Retina (tissue), 1 donor: ENCODE data around the gene MZT1.
"Not testable (repeated sequence)": the region's sequence is repeated elsewhere in the genome, so short reads cannot be mapped to it uniquely, and the experiment has no call there.

ENCODE experiments used
- DNase-seq: peaks from one replicate; pipeline ENCODE4 v3.0.0-alpha.2; 2016

MZT1 gene, protein sequence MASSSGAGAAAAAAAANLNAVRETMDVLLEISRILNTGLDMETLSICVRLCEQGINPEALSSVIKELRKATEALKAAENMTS

DNA sequence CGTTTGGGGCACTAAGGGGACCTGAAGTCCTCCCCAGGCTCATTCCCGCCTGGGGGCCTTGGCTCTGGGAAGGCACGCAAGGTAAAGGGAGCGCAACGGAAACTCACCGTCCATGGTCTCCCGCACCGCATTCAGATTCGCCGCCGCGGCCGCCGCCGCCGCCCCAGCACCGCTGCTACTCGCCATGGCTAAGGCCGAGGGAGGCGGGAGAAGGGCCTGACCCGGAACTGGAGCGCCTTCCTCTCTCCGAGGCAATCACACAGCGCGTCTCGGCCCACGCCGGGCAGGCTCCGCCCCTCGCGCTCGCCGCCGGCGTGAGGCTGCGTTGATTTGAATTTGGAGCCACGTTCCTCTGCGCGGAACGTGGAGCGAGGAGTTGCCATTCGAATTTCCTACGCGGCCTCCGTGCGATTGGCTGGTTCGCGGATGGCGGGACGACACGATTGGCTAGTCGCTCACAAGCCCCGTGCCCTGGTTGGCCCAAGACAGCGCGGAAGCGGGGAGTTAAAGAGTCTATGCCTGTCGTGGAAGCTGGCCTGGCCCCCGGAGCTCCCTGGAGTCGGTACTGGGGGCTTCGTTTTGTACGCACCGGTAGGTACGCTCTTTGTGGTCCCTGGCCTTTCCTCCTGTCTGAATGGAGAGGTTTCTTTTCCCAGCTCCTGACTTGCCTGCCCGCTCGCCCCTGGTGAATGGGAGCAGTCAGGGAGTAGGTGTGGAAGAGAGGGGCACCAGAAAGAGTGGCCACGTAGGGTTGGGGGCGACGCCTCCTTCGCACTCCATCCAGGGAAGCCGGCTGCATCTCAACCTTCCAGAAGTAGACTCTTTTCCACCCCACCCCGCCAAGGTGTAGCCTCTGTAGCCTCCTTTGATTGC lies at the start of gene MZT1, which contains the start of gene BORA:
MZT1 (minus strand) TSS at position 213 of the 873 bp plus-strand sequence; CDS start at position 186, 27 bp downstream.
BORA (plus strand) TSS at position 507 of the 873 bp plus-strand sequence. CDS start 1,018 bp downstream, outside the sequence.
- DNase-seq, result peak; percentile 97

DNA sequence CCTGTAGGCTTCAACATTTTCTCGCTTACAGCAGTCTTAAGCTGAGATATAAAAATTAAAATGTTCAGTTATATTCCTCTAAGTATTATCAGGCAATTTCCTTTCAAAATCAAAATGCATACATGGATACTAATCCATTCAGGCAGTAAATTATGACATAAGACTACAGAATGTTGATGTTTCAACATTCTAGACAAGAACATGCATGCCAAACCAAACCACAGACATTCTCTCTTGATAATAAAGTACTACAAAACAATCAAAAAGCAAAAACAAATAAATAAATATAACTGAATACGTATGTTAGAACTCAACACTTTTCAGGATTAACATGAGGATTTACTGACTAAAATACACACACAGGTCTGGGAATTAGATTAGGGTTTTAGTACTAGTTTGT lies 46.6 kb upstream of the MZT1 start:
- no peak for DNase-seq

DNA sequence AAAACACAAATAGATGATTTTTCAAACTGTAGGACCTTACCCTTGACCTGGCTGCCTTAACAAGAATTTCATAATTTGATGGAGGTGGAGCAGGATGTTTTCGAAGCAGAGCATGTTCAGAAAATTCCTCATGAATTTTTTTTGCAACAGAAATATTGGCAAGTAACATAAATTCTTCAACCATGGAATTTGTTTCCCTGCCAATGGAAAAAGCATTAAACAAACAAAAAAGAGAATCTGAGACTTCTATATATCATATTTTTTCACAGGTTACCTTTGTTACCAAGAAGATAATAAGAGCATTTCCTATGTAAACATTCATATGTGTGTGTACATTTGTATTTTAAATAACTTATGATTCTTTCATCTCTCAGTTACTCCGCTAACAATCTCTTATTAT lies 36.0 kb upstream of the MZT1 start:
- no peak for DNase-seq

DNA sequence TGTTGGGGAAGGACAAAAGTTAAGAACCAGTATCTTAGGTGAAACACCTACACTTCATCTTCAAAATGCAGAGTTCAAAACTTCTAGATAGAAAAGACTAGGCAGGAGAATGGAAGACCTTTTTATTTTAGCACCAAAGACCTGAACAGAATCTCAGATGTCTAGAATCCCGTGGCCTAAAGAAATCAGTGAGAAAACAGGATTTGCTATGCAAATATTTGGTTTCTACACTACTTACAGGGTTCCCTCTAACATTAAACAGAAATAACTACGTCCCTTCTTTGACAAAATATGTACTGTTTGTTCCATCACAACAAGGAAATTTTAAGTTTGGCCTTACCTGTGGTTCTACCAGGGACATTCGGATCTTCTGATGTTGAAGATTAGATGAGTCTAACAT lies 32.8 kb upstream of the MZT1 start:
- no peak for DNase-seq

DNA sequence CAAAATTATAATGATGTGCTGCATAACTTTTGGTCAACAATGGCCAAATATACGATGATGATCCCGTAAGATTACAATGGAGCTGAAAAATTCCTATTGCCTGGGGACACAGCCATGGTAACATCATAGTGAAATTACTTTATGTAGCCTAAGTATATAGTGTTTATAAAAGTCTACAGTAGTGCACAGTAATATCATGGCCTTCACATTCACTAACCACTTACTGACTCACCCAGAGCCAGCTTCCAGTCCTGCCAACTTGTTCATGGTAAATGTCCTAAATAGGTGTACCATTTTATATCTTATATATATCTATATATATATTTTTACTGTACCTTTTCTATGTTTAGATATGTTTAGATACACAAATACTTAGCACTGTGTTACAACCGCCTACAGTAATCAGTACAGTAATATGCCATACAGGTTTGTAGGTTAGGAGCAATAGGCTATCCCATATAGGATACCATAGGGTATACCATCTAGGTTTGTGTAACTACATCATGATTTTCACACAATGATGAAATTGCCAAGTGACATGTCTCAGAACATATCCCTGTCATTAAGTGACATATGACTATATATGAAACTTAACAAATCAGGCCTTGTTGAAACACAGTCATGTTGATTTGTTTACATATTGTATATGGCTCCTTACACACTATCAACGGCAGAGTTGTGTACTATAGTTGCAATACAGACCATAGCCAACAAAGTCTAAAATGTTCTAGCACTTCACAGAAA lies 30.5 kb upstream of the MZT1 start:
- DNase-seq, result no peak

DNA sequence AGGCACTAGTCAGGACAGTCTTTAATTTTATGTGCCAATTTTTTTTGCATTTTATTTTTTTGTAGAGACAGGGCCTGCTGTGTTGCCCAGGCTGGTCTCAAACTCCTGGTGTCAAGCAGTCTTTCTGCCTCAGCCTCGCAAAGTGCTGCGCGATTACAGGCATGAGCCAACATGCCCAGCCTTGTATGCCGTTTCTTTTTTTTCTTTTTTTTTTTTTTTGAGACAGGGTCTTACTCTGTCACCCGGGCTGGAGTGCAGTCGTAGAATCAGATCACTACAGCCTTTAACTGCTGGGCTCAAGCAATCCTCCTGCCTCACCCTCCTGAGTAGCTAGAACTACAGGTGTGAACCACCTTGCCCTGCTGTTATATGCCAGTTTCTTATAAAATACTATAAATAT lies 26.7 kb upstream of the MZT1 start:
- DNase-seq, result no peak

DNA sequence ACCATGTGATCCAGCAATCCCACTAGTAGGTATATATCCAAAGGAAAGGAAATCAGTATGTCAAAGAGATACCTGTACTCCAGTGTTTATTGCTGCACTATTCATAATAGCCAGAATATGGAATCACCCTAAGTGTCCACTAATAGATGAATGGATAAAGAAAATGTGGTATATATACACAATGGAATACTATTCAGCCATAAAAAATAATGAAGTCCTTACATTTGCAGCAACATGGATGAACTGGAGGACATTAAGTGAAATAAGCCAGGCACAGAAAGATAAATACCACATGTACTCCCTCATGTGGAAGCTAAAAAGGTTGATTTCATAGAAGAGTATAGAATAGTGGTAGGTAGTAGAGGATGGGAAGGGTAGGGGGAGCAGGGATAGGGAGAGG lies 23.8 kb upstream of the MZT1 start:
- DNase-seq, result no peak

DNA sequence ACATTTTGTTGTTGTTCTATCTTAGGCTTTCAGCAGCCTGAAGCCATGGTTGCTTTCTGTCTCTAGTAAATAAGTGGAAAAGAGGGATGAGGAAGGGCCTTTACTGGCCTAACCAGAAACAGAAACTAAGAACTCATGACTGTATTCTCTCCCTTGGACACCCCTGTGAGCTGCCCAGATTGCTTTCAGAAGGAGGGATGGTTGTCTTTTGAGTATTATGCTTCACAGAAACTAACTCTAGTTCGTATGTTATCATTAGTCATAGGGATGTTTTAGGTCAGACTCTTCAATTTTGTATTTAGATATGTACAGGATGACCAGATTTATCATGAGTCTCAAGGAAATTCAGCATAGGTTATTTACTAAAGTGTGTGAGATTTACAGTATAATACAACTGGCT lies 17.8 kb upstream of the MZT1 start:
- no peak for DNase-seq

DNA sequence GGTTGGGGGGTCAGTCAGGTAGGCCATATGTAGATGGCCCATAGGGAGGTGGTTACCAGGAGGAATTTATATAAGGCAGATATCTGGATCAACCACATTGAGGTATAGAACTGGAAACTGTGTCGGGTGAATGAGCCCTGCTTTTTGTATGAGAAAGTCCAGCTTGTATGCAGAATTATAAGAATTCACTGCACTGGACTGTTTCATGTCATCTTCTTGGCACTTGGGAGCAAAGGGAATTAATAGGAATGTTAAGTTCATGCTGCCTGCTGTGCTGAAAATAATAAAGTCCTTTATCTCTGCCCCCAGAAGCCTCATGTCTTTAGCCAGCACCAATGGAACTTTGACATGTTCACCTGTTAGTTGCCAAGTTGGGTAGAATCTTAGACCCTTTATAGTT lies 12.6 kb upstream of the MZT1 start:
- DNase-seq, result no peak

DNA sequence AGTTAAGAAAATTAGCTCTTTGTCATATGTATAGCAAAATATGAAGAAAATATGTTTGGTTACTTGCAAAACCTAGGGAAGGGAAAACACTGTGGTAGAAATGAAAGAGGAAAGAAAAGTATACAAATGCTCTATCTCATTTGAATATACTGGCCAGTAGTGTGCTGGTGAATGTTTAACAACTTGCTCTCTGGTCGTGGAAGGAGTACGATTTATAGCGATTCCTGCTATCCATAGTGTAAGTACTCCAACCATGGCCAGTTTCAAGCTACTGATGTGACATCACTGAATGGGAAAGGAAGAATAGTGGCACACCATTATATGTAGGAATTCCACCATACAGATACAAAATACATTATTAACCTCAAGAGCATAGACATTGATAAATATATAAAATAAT lies 9.6 kb upstream of the MZT1 start:
- no peak for DNase-seq

DNA sequence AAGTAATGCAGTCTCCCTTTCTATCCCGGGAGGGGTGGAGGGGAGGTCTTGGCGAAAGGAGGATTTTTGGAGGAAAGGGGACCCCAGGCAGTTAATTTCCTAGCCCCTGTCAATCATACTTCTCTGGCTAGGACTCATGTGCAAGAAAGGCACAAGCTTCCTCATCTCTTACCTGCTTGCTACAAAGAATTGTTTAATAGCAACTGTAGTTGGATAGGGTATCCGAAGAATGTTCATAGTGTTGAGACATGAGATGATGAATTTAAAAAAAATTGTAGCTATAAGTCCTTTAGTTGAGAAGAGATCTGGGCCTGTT lies 819 bp upstream of the MZT1 start:
- DNase-seq, result no peak

DNA sequence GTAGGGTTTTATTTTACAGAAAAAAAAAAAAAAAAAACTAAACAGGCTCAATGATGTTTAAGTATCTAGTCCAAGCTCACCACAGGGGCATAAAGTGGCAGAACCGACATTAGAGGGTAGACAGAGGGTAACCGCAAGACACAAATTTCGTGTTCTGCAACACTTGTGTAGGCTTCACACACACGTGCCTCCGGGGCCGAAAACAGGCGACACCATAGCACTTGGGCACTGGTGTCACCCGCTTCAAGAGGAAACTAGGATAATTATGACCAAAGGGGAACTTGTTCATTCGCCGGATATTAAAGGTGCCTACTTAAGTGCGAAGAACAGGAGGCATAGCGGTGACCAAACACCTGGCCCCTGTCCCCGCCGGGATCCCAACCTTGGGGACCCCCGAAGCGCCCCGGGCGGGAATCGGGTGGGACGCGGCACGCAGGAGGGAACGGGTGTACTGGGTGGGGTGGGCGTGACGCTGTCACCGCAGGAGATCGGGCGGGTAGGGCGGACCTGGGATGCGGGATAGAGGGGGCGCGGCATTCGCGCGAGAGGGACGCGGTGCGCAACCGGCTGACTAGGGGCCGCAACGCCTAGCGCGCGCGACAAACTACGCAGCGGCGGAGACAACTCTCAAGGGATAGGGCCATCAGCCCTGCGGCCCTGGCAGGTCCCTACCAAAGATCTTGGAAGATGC lies 558 bp downstream of the MZT1 start:
- no peak for DNase-seq

DNA sequence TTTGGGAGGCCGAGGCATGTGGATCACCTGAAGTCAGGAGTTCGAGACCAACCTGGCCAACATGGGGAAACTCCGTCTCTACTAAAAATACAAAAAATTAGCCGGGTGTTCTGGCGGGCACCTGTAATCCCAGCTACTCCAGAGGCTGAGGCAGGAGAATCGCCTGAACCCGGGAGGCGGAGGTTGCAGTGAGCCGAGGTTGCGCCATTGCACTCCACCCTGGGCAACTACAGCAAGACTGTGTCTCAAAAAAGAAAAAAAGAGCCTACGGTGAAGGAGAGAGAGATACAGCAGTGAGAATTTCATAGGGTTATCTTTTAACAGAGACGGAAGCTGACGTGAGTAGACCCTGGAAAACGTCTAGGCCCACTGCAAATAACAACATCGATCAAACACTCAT lies 1.2 kb downstream of the MZT1 start:
- DNase-seq, result not testable (repeated sequence)

DNA sequence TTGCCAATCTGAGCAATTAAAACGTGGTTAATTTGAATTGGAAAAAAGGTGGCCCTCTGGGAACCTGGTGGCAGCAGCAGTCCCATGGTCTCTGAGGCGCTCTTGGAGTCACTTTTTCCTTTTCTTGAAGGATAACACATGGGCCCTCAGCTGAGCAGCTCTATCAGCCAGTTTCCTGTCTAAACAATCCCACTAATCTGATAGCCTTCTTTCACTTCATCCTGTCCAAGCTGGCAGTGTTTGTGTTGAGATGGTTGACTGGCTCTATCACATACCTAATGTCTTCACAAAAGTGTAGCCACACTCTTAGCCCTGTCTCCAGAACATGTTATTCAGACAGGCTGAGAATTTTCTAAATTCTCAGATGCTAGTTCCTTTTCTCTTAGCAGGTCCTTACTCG lies 10.7 kb downstream of the MZT1 start:
- no peak for DNase-seq

DNA sequence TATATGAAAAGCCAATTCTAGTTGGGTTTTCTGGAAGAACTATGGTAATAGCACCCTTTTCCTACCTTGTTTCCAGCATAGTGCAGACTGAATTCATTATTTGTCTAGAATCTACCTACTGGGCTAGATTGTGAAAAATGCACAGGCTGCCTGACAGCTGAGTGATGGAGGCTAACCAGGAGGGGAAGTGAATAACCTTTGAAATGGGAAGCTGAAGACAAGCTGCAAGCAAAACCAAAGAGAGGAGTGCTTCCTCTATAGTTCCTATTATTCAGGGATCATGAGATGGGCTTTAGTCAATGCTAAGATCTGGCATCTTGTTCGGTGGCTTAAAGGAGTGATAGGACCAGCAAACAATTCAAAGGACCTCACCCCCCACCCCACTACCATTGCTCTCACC lies 26.9 kb downstream of the MZT1 start:
- no peak for DNase-seq

DNA sequence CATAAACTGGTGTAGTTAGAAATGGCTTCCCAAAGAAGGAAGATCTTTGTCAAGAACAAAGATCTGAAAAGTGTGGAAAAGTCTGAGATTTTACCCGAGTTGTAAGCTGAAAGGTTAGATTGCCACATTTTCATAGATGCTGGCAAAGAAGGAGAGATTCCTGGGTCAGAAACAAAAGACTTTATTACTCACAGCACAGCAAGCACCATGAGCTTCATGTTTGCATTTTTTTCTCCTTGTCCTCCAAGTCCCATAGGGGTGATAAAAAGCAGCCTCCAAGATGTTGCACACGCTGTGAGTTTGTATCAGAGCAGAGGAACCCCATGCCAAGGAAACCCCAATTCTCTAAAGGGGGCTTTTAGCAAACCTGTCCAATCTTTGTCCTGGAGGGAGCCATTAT lies 29.3 kb downstream of the MZT1 start:
- DNase-seq, result no peak

DNA sequence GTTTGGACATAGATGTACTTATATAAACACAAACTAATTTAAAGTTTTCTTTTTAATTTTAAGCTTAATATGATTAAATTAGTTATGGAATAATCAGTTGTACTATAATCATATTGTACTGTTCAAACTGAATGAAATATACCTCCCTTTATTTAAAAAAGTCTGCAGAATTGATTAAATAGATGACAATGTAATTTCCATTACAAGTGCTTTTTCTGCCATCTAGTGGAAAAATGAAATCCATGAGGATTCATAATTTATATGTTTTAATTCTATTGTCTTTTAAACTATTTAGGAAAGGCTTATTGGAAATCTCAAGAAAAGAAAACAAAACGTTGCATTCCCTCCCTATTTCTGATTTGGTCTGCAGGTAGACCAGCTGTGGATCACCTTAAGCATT lies 30.9 kb downstream of the MZT1 start:
- no peak for DNase-seq

DNA sequence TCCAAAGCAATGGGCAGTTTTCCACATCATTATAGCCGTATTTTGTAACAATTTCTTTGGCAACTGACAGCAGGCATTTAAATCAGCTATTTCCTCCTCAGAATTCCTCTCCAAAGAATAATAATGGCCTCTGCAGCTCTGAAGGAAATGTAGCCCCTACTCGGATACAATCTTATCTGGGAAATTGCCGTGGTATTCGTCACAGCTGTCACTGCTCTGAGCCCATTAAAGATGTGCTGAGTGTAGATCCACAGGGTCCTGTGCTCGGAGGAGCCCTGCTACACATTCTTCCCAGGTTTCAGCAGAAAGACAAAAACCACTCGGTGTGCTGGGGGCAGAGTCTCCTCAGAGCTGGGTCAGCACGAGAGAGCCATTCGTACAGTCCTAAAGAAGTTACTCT lies 33.1 kb downstream of the MZT1 start:
- no peak for DNase-seq

DNA sequence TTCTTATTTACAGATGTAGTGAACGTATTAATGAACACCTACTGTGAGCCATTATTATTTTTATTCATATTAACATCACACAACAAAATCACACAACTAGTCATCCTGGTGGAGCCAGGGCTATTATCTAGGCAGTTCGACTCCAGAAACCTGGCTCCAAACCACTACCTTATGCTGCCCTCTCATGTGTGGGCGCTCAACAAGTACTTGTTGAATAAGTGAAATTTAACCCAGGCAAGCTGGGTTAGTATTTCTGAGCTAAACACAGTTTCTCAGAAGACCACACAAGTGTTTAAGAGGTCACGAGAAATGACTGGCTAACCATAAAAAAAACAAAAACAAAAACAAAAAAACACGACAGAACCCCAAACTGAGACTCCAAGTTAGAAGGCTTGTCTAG lies 33.6 kb downstream of the MZT1 start:
- DNase-seq, result no peak

DNA sequence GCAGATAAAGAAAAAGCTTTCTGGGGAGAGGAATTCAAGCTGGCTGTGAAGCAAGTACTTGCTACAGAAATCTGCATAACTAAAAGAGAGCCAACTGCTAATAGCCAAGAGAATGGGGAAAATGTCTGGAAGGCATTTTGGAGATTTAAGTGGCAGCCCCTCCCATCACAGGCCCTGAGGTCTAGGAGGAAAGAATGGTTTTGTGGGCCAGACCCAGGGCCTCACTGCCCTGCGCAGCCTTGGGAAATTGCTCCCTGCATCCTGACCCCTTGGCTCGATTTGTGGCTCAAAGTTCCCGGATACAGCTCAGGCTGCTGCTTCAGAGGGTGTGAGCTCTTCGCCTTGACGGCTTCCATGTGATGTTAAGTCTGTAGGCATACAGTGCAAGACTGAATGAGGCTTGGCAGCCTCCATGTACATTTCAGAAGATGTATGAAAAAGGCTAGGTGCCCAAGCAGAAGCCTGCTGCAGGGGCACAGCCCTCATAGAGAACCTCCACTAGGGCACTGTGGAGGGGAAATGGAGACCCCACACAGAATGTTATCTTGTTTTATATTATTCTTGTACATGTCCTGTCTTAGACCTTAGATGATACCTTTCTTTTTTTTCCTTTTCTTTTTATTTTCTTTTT lies 34.4 kb downstream of the MZT1 start:
- no peak for DNase-seq

DNA sequence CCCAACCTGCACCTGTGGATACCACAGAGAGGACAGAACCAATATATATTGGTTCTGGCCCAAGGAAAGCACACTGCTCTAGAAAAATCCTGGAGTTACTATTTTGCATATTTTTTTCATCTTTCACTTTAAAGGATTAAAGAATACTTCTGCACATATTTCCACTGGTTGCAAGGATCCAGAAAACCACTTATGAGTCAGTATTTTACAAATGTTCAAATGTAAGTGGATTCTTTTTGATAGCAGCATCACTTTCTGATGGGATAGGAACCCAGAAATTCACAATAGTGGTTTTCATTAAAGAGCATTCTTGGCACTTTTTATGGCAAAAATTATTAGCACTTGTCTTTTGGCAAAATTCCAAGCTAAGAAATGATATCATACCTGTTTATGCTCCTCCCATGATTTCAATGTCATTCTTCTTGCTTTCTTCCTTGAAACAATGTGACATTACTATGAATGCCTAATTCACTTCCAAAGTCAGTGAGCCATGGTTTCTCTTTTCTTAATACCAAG lies 38.2 kb downstream of the MZT1 start:
- DNase-seq, result no peak

DNA sequence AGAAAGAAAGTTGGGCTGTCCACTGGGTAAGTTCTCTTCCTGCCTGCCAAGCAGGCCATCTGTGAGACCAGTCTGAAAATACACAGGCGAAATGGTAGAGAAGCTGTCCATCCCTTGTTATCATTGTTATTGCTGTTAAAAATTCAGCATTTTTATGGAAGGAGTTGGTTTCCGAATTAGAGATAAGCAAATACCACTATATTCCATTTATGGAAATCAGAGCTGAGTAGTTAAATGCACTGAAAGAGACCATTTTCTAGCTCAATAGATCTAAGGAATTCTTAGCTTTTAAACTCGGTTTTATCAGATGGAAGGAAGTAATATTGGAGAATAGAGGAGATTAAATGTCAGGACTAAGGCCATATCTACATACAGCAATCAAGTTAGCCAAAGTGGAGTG lies 40.7 kb downstream of the MZT1 start:
- no peak for DNase-seq

DNA sequence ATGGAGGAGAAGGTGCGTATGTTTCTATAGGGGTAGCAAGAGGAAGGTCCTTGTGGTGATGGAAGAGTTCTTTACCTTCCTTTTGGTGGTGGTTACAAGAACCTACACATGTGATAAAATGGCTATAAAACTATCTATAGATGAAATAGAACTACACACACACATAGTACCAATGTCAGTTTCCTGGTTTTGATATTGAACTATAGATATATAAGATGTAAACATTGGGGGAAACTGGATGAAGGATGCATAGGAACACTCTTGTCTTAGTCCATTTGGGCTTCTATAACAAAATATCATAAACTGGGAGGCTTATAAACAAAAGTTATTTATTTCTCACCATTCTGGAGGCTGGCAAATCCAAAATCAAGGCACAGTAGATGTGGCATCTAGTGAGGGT lies 47.1 kb downstream of the MZT1 start:
- no peak for DNase-seq
